ENCODE results near the gene DOCK6.
"Not testable (repeated sequence)": the region's sequence is repeated elsewhere in the genome, so short reads cannot be mapped to it uniquely, and the experiment has no call there.

DOCK6 gene

GRCh38 chr19:11194656-11195558 is 67.4 kb downstream of the DOCK6 start:
- Mint-ChIP-seq H3K4me3 (no peak overlapping the region), H3K9me3 (no peaks in the 10 kb centered on the region), H3K4me1 (ENCODE audit: low read depth) (peaks cover 3% of the 10 kb centered on the region), H3K27ac (no peak overlapping the region), H3K27me3 (peaks cover 15% of the 10 kb centered on the region), H3K36me3 (ENCODE audit: low read depth) (no peaks in the 10 kb centered on the region)

- Mint-ChIP-seq H3K36me3 (ENCODE audit: low read depth) (no peaks in the 10 kb centered on the region), H3K27ac (no peak overlapping the region), H3K4me3 (no peak overlapping the region), H3K4me1 (ENCODE audit: low read depth) (peaks cover 3% of the 10 kb centered on the region), H3K9me3 (no peaks in the 10 kb centered on the region), H3K27me3 (peaks cover 11% of the 10 kb centered on the region)
Measured at GRCh38 chr19:11194173-11194572, 68.2 kb downstream of the DOCK6 start.

GRCh38 chr19:11192957-11193939 is 69.1 kb downstream of the DOCK6 start:
- Mint-ChIP-seq H3K9me3 (no peaks in the 10 kb centered on the region), H3K27me3 (peaks cover 11% of the 10 kb centered on the region), H3K36me3 (ENCODE audit: low read depth) (no peaks in the 10 kb centered on the region), H3K4me1 (ENCODE audit: low read depth) (peaks cover 3% of the 10 kb centered on the region), H3K27ac (no peak overlapping the region), H3K4me3 (no peak overlapping the region)

GRCh38 chr19:11191934-11192333 is 70.4 kb downstream of the DOCK6 start:
- Mint-ChIP-seq H3K27me3 (peaks cover 11% of the 10 kb centered on the region), H3K4me3 (no peak overlapping the region), H3K27ac (no peak overlapping the region), H3K4me1 (ENCODE audit: low read depth) (peaks cover 3% of the 10 kb centered on the region), H3K36me3 (ENCODE audit: low read depth) (no peaks in the 10 kb centered on the region), H3K9me3 (no peaks in the 10 kb centered on the region)

GRCh38 chr19:11191273-11191755 is 71.0 kb downstream of the DOCK6 start:
- Mint-ChIP-seq H3K4me1 (ENCODE audit: low read depth) (no peaks in the 10 kb centered on the region), H3K9me3 (no peaks in the 10 kb centered on the region), H3K27me3 (peaks cover 8% of the 10 kb centered on the region), H3K27ac (no peak overlapping the region), H3K36me3 (ENCODE audit: low read depth) (no peaks in the 10 kb centered on the region), H3K4me3 (no peak overlapping the region)

- Mint-ChIP-seq H3K4me1 (ENCODE audit: low read depth) (no peaks in the 10 kb centered on the region), H3K9me3 (no peaks in the 10 kb centered on the region), H3K27me3 (peaks cover 2% of the 10 kb centered on the region), H3K36me3 (ENCODE audit: low read depth) (no peaks in the 10 kb centered on the region), H3K27ac (no peak overlapping the region), H3K4me3 (no peak overlapping the region)
Measured at GRCh38 chr19:11190501-11190900, 71.8 kb downstream of the DOCK6 start.

GRCh38 chr19:11187441-11187840 is 74.9 kb downstream of the DOCK6 start:
- no peaks in the 10 kb centered on the region for H3K36me3 Mint-ChIP-seq (ENCODE audit: low read depth)
- H3K4me1 Mint-ChIP-seq (ENCODE audit: low read depth) = no peaks in the 10 kb centered on the region
- H3K27ac Mint-ChIP-seq = no peak overlapping the region
- no peaks in the 10 kb centered on the region for H3K27me3 Mint-ChIP-seq
- H3K9me3 Mint-ChIP-seq = no peaks in the 10 kb centered on the region
- no peak overlapping the region for H3K4me3 Mint-ChIP-seq

- Mint-ChIP-seq H3K4me1 (ENCODE audit: low read depth) (peaks cover 8% of the 10 kb centered on the region), H3K4me3 (no peak overlapping the region), H3K9me3 (no peaks in the 10 kb centered on the region), H3K36me3 (ENCODE audit: low read depth) (no peaks in the 10 kb centered on the region), H3K27ac (no peak overlapping the region), H3K27me3 (no peaks in the 10 kb centered on the region)
Measured at GRCh38 chr19:11182994-11183393, 79.3 kb downstream of the DOCK6 start.

GRCh38 chr19:11181488-11181887 is 80.8 kb downstream of the DOCK6 start:
- Mint-ChIP-seq H3K27ac (no peak overlapping the region), H3K36me3 (ENCODE audit: low read depth) (no peaks in the 10 kb centered on the region), H3K4me1 (ENCODE audit: low read depth) (peaks cover 8% of the 10 kb centered on the region), H3K4me3 (no peak overlapping the region), H3K27me3 (no peaks in the 10 kb centered on the region), H3K9me3 (no peaks in the 10 kb centered on the region)

GRCh38 chr19:11180975-11181374 is 81.3 kb downstream of the DOCK6 start:
- H3K4me3 Mint-ChIP-seq; H3K4me1 Mint-ChIP-seq (ENCODE audit: low read depth); H3K36me3 Mint-ChIP-seq (ENCODE audit: low read depth); H3K27ac Mint-ChIP-seq; H3K9me3 Mint-ChIP-seq; H3K27me3 Mint-ChIP-seq: not testable (repeated sequence)

GRCh38 chr19:11180346-11180745 is 82.0 kb downstream of the DOCK6 start:
- no peak overlapping the region for H3K4me3 Mint-ChIP-seq
- H3K27me3 Mint-ChIP-seq = no peaks in the 10 kb centered on the region
- no peaks in the 10 kb centered on the region for H3K36me3 Mint-ChIP-seq (ENCODE audit: low read depth)
- H3K9me3 Mint-ChIP-seq = no peaks in the 10 kb centered on the region
- H3K4me1 Mint-ChIP-seq (ENCODE audit: low read depth) = peaks cover 8% of the 10 kb centered on the region
- no peak overlapping the region for H3K27ac Mint-ChIP-seq

GRCh38 chr19:11179716-11180297 is 82.5 kb downstream of the DOCK6 start:
- Mint-ChIP-seq H3K27me3 (no peaks in the 10 kb centered on the region), H3K9me3 (no peaks in the 10 kb centered on the region), H3K36me3 (ENCODE audit: low read depth) (no peaks in the 10 kb centered on the region), H3K4me1 (ENCODE audit: low read depth) (peaks cover 8% of the 10 kb centered on the region), H3K27ac (no peak overlapping the region), H3K4me3 (no peak overlapping the region)

GRCh38 chr19:11179145-11179465 is 83.2 kb downstream of the DOCK6 start:
- not testable (repeated sequence) for H3K4me1 Mint-ChIP-seq (ENCODE audit: low read depth); H3K27ac Mint-ChIP-seq; H3K36me3 Mint-ChIP-seq (ENCODE audit: low read depth); H3K9me3 Mint-ChIP-seq; H3K4me3 Mint-ChIP-seq; H3K27me3 Mint-ChIP-seq

- Mint-ChIP-seq H3K9me3 (no peaks in the 10 kb centered on the region), H3K4me3 (no peak overlapping the region), H3K27ac (no peak overlapping the region)
Measured at GRCh38 chr19:11177592-11177991, 84.7 kb downstream of the DOCK6 start.

More at GRCh38 chr19:11177592-11177991, 84.7 kb downstream of the DOCK6 start:
- Mint-ChIP-seq H3K27me3 (no peaks in the 10 kb centered on the region), H3K36me3 (ENCODE audit: low read depth) (no peaks in the 10 kb centered on the region), H3K4me1 (ENCODE audit: low read depth) (peaks cover 8% of the 10 kb centered on the region)
